H9 (cell line): Measurements from ENCODE around the gene ETFBKMT. TPM values are rescaled to one million over a fixed set of nuclear protein-coding genes. Genes with fewer than 3 reads are reported as not detected.

Experiments used
- DNase-seq: peaks from one replicate; pipeline ENCODE4 v3.0.0-alpha.2; 2017
- H2AFZ ChIP-seq: one replicate; pipeline ENCODE4 v1.6.1; 2013; ENCODE audit warnings: mild to moderate bottlenecking, low read length, control low read depth, moderate library complexity
- H2AK5ac ChIP-seq: 2 replicates; pipeline ENCODE4 v1.6.1; 2013; ENCODE audit warnings: low read length, control low read depth, mixed read lengths; ENCODE audit not compliant: insufficient read length
- H2BK120ac ChIP-seq: one replicate; pipeline ENCODE4 v1.6.1; 2013; ENCODE audit warnings: low read depth, mild to moderate bottlenecking, low read length, control low read depth, inconsistent platforms; ENCODE audit not compliant: poor library complexity, severe bottlenecking
- H2BK12ac ChIP-seq: 2 replicates; pipeline ENCODE4 v1.6.1; 2013; ENCODE audit warnings: low read length, control low read depth, mixed read lengths, low read depth; ENCODE audit not compliant: insufficient read length
- H2BK15ac ChIP-seq: 2 replicates; pipeline ENCODE4 v1.6.1; 2013; ENCODE audit warnings: low read depth, low read length, control low read depth
- H2BK20ac ChIP-seq: one replicate; pipeline ENCODE4 v1.6.1; 2013; ENCODE audit warnings: low read depth, mild to moderate bottlenecking, low read length, control low read depth, inconsistent platforms; ENCODE audit not compliant: poor library complexity, severe bottlenecking
- H2BK5ac ChIP-seq: 2 replicates; pipeline ENCODE4 v1.6.1; 2013; ENCODE audit warnings: low read length, control low read depth, mixed read lengths; ENCODE audit not compliant: insufficient read length
- H3K14ac ChIP-seq: 2 replicates; pipeline ENCODE4 v1.6.1; 2013; ENCODE audit warnings: low read length, control low read depth; ENCODE audit not compliant: insufficient read depth
- H3K18ac ChIP-seq: 2 replicates; pipeline ENCODE4 v1.6.1; 2013; ENCODE audit warnings: low read depth, mild to moderate bottlenecking, mixed read lengths, low read length, control low read depth; ENCODE audit not compliant: insufficient read length
- H3K23ac ChIP-seq: 2 replicates; pipeline ENCODE4 v1.6.1; 2013; ENCODE audit warnings: low read length, control low read depth, mixed read lengths, low read depth; ENCODE audit not compliant: insufficient read length
- H3K23me2 ChIP-seq: 2 replicates; pipeline ENCODE4 v1.6.1; 2013; ENCODE audit warnings: low read depth, mild to moderate bottlenecking, mixed read lengths, low read length, control low read depth; ENCODE audit not compliant: insufficient read length, poor library complexity, severe bottlenecking
- H3K27ac ChIP-seq: 2 replicates; pipeline ENCODE4 v1.5.1; 2013; ENCODE audit warnings: low read length, control low read depth, mixed read lengths, low read depth; ENCODE audit not compliant: insufficient read length
- H3K27me3 ChIP-seq: 2 replicates; pipeline ENCODE4 v1.6.1; 2013; ENCODE audit warnings: low read length, control low read depth, inconsistent platforms; ENCODE audit not compliant: insufficient read depth
- H3K4ac ChIP-seq: 2 replicates; pipeline ENCODE4 v1.6.1; 2013; ENCODE audit warnings: low read depth, mild to moderate bottlenecking, control low read depth, inconsistent platforms, low read length, moderate library complexity
- H3K4me1 ChIP-seq: 2 replicates; pipeline ENCODE4 v1.6.1; 2013; ENCODE audit warnings: low read length, control low read depth, inconsistent platforms; ENCODE audit not compliant: insufficient read depth
- H3K4me2 ChIP-seq: 2 replicates; pipeline ENCODE4 v1.6.1; 2013; ENCODE audit warnings: low read length, control low read depth, mixed read lengths; ENCODE audit not compliant: insufficient read length, insufficient read depth
- H3K56ac ChIP-seq: 2 replicates; pipeline ENCODE4 v1.6.1; 2013; ENCODE audit warnings: low read depth, mild to moderate bottlenecking, mixed read lengths, low read length, control low read depth; ENCODE audit not compliant: insufficient read length
- H3K79me1 ChIP-seq: 2 replicates; pipeline ENCODE4 v1.6.1; 2013; ENCODE audit warnings: low read depth, mild to moderate bottlenecking, moderate library complexity, low read length, control low read depth, inconsistent platforms; ENCODE audit not compliant: insufficient read depth, poor library complexity, severe bottlenecking
- H3K79me2 ChIP-seq: 2 replicates; pipeline ENCODE4 v1.6.1; 2013; ENCODE audit warnings: low read length, control low read depth, inconsistent platforms; ENCODE audit not compliant: insufficient read depth
- H3K9ac ChIP-seq: 2 replicates; pipeline ENCODE4 v1.6.1; 2013; ENCODE audit warnings: low read length, control low read depth, mixed read lengths; ENCODE audit not compliant: insufficient read length; ENCODE audit errors: extremely low read depth
- H3K9me3 ChIP-seq: one replicate; pipeline ENCODE4 v1.6.1; 2013; ENCODE audit warnings: low read depth, low read length, inconsistent platforms; ENCODE audit not compliant: control insufficient read depth
- H3T11ph ChIP-seq: one replicate; pipeline ENCODE4 v1.6.1; 2013; ENCODE audit warnings: mild to moderate bottlenecking, low read length, control low read depth, inconsistent platforms
- H4K20me1 ChIP-seq: one replicate; pipeline ENCODE4 v1.6.1; 2013; ENCODE audit not compliant: control insufficient read depth, insufficient read length, insufficient read depth
- H4K5ac ChIP-seq: 2 replicates; pipeline ENCODE4 v1.6.1; 2013; ENCODE audit warnings: low read depth, mild to moderate bottlenecking, mixed read lengths, low read length, control low read depth; ENCODE audit not compliant: insufficient read length
- H4K8ac ChIP-seq: replicated peaks from 2 replicates; pipeline ENCODE4 v1.6.1; 2013; ENCODE audit warnings: low read length, control low read depth, mixed read lengths, low read depth; ENCODE audit not compliant: insufficient read length
- H4K91ac ChIP-seq: 2 replicates; pipeline ENCODE4 v1.6.1; 2013; ENCODE audit warnings: low read depth, mild to moderate bottlenecking, moderate library complexity, mixed read lengths, low read length, control low read depth; ENCODE audit not compliant: insufficient read length
- H3K27ac Mint-ChIP-seq, 3 experiments: 2 replicates in 2 of 3; 3 replicates in 1 of 3; pipeline ENCODE4 v1.8.0; 2020 to 2021; ENCODE audit warnings: mixed read lengths in 3 of 3, mild to moderate bottlenecking in 1 of 3, moderate library complexity in 1 of 3
- H3K27me3 Mint-ChIP-seq: 2 replicates; pipeline ENCODE4 v1.8.0; 2021; ENCODE audit warnings: low read depth, mild to moderate bottlenecking, moderate library complexity, mixed read lengths
- H3K36me3 Mint-ChIP-seq, 3 experiments: 2 replicates in 2 of 3; 3 replicates in 1 of 3; pipeline ENCODE4 v1.8.0; 2020 to 2021; ENCODE audit warnings: low read depth in 3 of 3, mixed read lengths in 3 of 3; ENCODE audit not compliant: insufficient read depth in 1 of 3
- H3K4me1 Mint-ChIP-seq, 2 experiments: 2 replicates each; pipeline ENCODE4 v1.8.0; 2020; ENCODE audit warnings: mixed read lengths in 2 of 2
- H3K4me3 Mint-ChIP-seq, 2 experiments: 2 replicates in 1 of 2; 3 replicates in 1 of 2; pipeline ENCODE4 v1.8.0; 2020 to 2021; ENCODE audit warnings: mild to moderate bottlenecking in 2 of 2, mixed read lengths in 2 of 2, moderate library complexity in 1 of 2
- H3K9me3 Mint-ChIP-seq, 2 experiments: 2 replicates in 1 of 2; 3 replicates in 1 of 2; pipeline ENCODE4 v1.8.0; 2020; ENCODE audit warnings: mild to moderate bottlenecking in 2 of 2, mixed read lengths in 2 of 2, moderate library complexity in 1 of 2
- WGBS: extraction: QIAGEN DNeasy Blood & Tissue Kit; methylation state at CpG from one replicate; pipeline ENCODE4 v1.1.7; 2013; ENCODE audit warnings: missing lambda C conversion rate, low lambda C conversion rate, mixed read lengths; ENCODE audit not compliant: insufficient read length; ENCODE audit errors: extremely low coverage; 5-methylcytosine and 5-hydroxymethylcytosine counted together
- total RNA-seq: library from RNA; stranded (reverse); gene quantifications from 2 replicates; pipeline ENCODE4 v1.2.1, GENCODE V29; 2021
- TF ChIP-seq, protein P1 (sequence below): fragments of 200-600 bp; sonication (generic); conservative IDR thresholded peaks from 3 replicates; pipeline ENCODE4 v1.8.0; 2021; ENCODE audit warnings: antibody characterized with exemption, mild to moderate bottlenecking

ETFBKMT gene
- total RNA-seq, 1 experiment from 2014 or later, result 0.81 TPM

DNA sequence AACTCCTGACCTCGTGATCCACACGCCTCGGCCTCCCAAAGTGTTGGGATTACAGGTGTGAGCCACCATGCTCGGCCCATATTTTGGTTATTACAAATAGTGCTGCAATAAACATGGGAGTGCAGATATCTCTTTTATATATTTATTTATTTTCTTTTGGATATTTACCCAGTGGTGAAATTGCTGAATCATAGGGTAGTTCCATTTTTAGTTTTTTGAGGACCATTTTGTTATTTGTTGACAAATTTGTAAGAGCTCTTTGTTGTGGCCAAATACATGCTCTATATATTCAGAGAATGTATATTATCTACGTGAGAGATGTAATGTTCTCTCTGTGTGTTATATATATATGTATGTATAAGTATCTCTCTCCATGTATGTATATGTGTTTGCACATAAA is 53.4 kb downstream of the ETFBKMT start:
- Histone ChIP-seq H3K9ac (no peak overlapping the region), H2BK120ac (no peak overlapping the region), H2AK5ac (no peak overlapping the region), H3K9me3 (peaks cover 6% of the 10 kb centered on the region), H3K4ac (no peak overlapping the region), H2AFZ (no peak overlapping the region), H2BK15ac (no peak overlapping the region), H4K91ac (no peak overlapping the region), H3K18ac (no peak overlapping the region), H3K23ac (no peak overlapping the region), H4K8ac (no peak overlapping the region), H4K5ac (no peak overlapping the region), H3K14ac (no peak overlapping the region), H3K27ac (no peak overlapping the region), H4K20me1 (no peaks in the 10 kb centered on the region), H2BK5ac (no peak overlapping the region), H2BK20ac (no peak overlapping the region), H3K27me3 (no peaks in the 10 kb centered on the region), H3T11ph (no peak overlapping the region), H3K23me2 (no peaks in the 10 kb centered on the region), H3K79me2 (no peaks in the 10 kb centered on the region), H3K56ac (no peak overlapping the region), H2BK12ac (no peak overlapping the region), H3K79me1 (no peaks in the 10 kb centered on the region), H3K4me2 (no peak overlapping the region), H3K4me1 (no peaks in the 10 kb centered on the region)
- Mint-ChIP-seq H3K27ac (no peak overlapping the region), H3K4me3 (no peak overlapping the region), H3K4me1 (peaks cover 4 to 7% of the 10 kb centered on the region in 2 experiments; a peak in 3 of 4 replicates), H3K36me3 (peaks cover 18 to 26% (median 22%) of the 10 kb centered on the region in 3 experiments), H3K27me3 (no peaks in the 10 kb centered on the region), H3K9me3 (peaks cover 16 to 17% of the 10 kb centered on the region in 2 experiments)
- no peak for DNase-seq
- no CpG with 5 or more reads among the region's 5 CpGs for WGBS
- TF ChIP-seq, protein P1, sequence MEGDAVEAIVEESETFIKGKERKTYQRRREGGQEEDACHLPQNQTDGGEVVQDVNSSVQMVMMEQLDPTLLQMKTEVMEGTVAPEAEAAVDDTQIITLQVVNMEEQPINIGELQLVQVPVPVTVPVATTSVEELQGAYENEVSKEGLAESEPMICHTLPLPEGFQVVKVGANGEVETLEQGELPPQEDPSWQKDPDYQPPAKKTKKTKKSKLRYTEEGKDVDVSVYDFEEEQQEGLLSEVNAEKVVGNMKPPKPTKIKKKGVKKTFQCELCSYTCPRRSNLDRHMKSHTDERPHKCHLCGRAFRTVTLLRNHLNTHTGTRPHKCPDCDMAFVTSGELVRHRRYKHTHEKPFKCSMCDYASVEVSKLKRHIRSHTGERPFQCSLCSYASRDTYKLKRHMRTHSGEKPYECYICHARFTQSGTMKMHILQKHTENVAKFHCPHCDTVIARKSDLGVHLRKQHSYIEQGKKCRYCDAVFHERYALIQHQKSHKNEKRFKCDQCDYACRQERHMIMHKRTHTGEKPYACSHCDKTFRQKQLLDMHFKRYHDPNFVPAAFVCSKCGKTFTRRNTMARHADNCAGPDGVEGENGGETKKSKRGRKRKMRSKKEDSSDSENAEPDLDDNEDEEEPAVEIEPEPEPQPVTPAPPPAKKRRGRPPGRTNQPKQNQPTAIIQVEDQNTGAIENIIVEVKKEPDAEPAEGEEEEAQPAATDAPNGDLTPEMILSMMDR, result no peak
